Head of caudate nucleus (tissue), 42 donors: Measurements from ENCODE around the gene ZNF189.
"Not testable (repeated sequence)": the region's sequence is repeated elsewhere in the genome, so short reads cannot be mapped to it uniquely, and the experiment has no call there.

Experiments
- DNase-seq, 42 donors: peaks; one replicate each; pipeline versions ENCODE4 v3.0.0 to v3.0.0-alpha.2; 2020 to 2021; ENCODE audit warnings: mixed read lengths in 7 of 42
- intact Hi-C: fragments of 100-400 bp; cut with DNase I; formaldehyde crosslinking; loops from one replicate; pipeline ENCODE4 v1.15.0; 2022

Gene ZNF189

GRCh38 chr9:101375546-101375945 lies 23.1 kb upstream of the ZNF189 start:
- intact Hi-C loops, result no loop called here
- no peak for DNase-seq

- DNase-seq, result peak in 16 of 42 donors; percentile 2 to 48 (median 21)
- intact Hi-C loops, result no loop called here
Measured at GRCh38 chr9:101376111-101376848, 22.4 kb upstream of the ZNF189 start.

GRCh38 chr9:101380295-101380694 lies 18.4 kb upstream of the ZNF189 start:
- DNase-seq, result no peak
- intact Hi-C loops, result loop anchor here (10.0 kb wide), 2 partner anchors 65 to 135 kb away; no protein-coding TSS in a partner anchor

- intact Hi-C loops, result loop anchor here (10.0 kb wide), 2 partner anchors 66 to 136 kb away; no protein-coding TSS in a partner anchor
- DNase-seq, result no peak
Measured at GRCh38 chr9:101381118-101381517, 17.5 kb upstream of the ZNF189 start.

GRCh38 chr9:101381833-101382342 lies 16.8 kb upstream of the ZNF189 start:
- DNase-seq, result no peak
- intact Hi-C loops, result loop anchor here (10.0 kb wide), 2 partner anchors 67 to 137 kb away; no protein-coding TSS in a partner anchor

- intact Hi-C loops, result loop anchor here (10.0 kb wide), 2 partner anchors 69 to 139 kb away; no protein-coding TSS in a partner anchor
- no peak for DNase-seq
Measured at GRCh38 chr9:101383361-101383760, 15.3 kb upstream of the ZNF189 start.

GRCh38 chr9:101384873-101385536 lies 13.6 kb upstream of the ZNF189 start, which contains the start of gene BAAT:
BAAT (minus strand) TSS chr9:101385006; CDS start chr9:101371404, 13,602 bp downstream.
- DNase-seq, result not testable (repeated sequence)
- intact Hi-C loops, result loop anchor here (10.0 kb wide), 2 partner anchors 70 to 140 kb away; no protein-coding TSS in a partner anchor

GRCh38 chr9:101387871-101388506 lies 10.7 kb upstream of the ZNF189 start:
- intact Hi-C loops, result loop anchor here (10.0 kb wide), 2 partner anchors 73 to 143 kb away; no protein-coding TSS in a partner anchor
- DNase-seq, result peak in 10 of 42 donors; percentile 13 to 64 (median 36)

- peak in 3 of 42 donors; percentile 6 to 48 (median 20) for DNase-seq
- intact Hi-C loops, result loop anchor here (10.0 kb wide), 2 partner anchors 74 to 144 kb away; no protein-coding TSS in a partner anchor
Measured at GRCh38 chr9:101388507-101388993, 10.1 kb upstream of the ZNF189 start.

- DNase-seq, result no peak
- intact Hi-C loops, result no loop called here
Measured at GRCh38 chr9:101393135-101393534, 5.5 kb upstream of the ZNF189 start.

- no peak for DNase-seq
- intact Hi-C loops, result loop anchor here (5.0 kb wide), 1 partner anchor 682 kb away; no protein-coding TSS in a partner anchor
Measured at GRCh38 chr9:101394687-101395086, 4.0 kb upstream of the ZNF189 start.

GRCh38 chr9:101397746-101398067 lies 944 bp upstream of the ZNF189 start:
- intact Hi-C loops, result loop anchor here (5.0 kb wide), 1 partner anchor 685 kb away; no protein-coding TSS in a partner anchor
- no peak for DNase-seq

GRCh38 chr9:101398930-101399642 lies 435 bp downstream of the ZNF189 start:
- DNase-seq, result peak in 13 of 42 donors; percentile 12 to 58 (median 35)
- intact Hi-C loops, result loop anchor here (5.0 kb wide), 1 partner anchor 687 kb away; no protein-coding TSS in a partner anchor

GRCh38 chr9:101399643-101399970 lies 956 bp downstream of the ZNF189 start:
- intact Hi-C loops, result loop anchor here (5.0 kb wide), 1 partner anchor 687 kb away; no protein-coding TSS in a partner anchor
- DNase-seq, result no peak

GRCh38 chr9:101400120-101400519 lies 1.5 kb downstream of the ZNF189 start:
- intact Hi-C loops, result no loop called here
- peak in 41 of 42 donors; percentile 14 to 82 (median 49) for DNase-seq

- DNase-seq, result no peak
- intact Hi-C loops, result no loop called here
Measured at GRCh38 chr9:101403516-101404285, 5.0 kb downstream of the ZNF189 start.

GRCh38 chr9:101408374-101409078 lies 9.9 kb downstream of the ZNF189 start:
- intact Hi-C loops, result no loop called here
- no peak for DNase-seq
